HG02938 (cell line): ENCODE data around the gene ASPN.

Experiments used
- ATAC-seq: cut with Tn5 transposase; IDR thresholded peaks from one replicate; pipeline ENCODE4 v1.9.1; 2021; ENCODE audit warnings: mild to moderate bottlenecking, moderate library complexity; ENCODE audit not compliant: unreplicated experiment

ASPN gene

DNA sequence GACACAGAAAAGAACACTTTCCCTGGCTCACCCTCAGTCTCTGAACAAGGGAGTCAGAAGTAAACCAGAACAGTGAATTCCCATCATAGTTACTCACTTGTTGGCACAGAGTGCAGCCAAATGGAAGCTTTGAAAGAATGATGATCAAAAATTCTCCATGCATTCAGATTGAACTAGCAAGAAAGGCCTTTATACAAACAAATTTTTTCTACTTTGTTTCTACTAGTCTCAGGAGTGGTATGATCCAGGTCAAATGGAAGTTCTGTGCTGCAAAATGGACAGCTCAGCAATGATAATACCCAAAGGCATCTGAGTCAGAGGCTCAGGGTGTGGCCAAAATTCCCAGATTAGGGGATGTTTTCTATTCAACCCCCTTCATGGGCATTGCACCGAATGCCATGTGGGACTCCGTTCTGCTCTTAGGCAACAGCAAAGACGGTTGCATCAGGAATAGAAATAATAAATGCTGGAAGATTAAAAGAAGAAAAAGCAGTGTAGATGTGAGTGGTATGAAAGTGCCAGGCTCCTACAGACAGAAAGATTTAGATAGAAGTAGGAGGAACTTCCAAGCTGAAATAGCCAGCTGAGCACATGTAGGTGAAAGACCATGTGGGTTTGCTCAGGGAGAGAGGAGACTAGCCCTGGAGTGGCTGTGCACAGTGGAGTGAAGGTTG, 24.0 kb upstream of the ASPN start:
- no peak for ATAC-seq

DNA sequence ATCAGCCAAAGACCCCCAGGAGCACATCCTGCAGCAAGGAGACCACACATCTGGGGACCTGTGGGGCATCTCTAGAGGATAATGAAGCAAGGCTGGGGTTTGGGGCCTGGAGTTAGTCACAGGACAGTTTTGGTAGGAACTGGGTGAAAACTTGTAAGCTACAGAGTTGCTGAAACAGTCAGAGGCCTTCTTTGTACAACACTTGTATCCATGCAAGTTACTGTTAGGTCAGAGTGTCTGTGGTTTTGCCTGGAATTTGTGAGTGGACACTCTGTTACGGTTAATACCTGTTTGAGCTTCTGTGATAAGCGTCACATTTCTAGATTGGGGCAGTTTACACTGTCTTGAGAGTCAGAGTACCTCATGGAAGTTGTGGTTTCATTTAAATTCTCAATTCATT, 22.6 kb upstream of the ASPN start:
- no peak for ATAC-seq

DNA sequence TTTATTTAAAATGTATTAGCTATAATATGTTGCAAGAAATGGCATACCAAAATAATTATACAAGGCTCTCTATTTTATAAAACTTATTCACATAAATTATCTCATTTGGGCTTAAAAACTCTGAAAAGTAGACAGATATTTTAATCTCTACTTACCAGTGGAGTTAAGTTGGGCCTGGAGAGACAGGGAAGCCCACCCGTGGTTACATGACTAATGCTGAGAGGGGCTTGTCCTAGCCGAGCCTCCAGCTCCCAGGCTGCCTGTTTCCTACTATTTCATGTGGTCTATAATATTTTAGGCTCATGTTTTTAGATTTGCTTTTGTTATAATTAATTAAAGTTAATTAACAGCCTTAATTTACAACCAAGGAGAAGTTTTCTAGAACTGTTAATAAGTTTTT, 20.9 kb upstream of the ASPN start:
- ATAC-seq, result no peak

DNA sequence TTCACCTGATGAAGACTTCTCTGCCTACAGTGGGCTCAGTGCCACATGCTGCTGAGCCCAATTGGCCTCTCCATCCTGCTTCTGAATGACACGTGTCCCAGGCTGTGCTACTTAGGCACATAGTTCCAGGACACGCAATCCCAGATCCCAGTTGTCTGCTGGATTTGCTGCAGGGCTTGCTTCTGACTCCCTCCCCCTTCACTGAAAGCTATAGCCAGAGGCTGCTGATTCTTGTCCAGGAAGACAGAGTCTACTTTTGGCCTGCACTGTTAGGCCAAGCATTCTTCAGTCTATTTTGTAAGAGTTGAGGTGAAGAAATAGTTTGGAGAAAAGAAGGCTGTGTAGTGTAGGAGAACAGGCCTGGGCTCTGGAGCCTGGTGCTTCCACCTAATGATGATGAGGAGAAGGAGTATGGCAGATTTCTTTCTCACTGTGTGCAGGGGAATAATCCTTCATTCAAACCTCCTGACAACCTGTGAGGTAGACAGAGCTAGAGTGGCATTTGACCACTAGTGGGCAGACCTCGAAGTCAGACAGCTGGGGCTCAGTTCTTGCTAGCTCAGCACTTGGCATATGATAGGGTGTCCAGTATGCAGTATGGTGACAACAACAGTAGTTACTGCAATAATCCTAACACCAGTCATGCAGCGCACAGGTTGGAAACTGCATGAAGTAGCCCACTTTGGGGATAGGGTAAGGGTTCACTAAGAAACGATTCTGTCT, 19.5 kb upstream of the ASPN start:
- no peak for ATAC-seq

DNA sequence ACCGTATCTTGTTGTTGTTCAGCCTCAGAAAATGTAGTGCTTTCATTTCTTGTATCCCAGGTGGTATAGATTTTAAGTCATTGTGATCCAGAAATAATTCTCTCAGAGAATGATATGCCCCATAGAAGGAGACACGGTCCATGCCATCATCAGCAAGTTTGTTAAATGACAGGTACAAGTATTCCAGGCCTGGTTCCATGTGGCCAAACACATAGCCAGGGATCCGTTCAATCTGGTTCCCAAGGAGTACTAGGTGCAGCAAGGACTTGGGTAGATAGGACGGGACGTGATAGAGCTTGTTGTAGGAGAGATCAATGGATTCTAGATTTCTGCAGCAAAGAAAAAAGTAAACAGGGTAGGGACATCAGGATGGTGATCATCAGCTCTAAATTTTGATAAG, 18.4 kb upstream of the ASPN start:
- no peak for ATAC-seq

DNA sequence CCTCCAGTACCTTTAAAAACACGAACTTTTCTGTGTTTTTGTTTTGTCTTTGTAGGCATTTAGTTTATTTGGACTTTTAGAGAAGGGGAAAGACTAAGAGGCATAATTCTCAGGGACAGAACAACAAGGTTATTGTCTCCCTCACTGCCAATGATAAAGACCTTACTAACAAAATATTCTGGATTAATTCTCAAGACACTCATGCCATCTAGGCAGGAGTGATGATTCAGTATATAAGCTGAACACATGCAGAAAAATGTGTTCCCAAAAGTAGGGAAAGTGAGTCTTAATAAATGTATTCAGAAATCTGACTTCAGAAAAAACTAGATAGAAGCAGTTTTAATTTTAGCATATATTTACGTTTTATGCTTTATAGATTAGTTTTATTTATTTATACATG, 17.4 kb upstream of the ASPN start:
- no peak for ATAC-seq

DNA sequence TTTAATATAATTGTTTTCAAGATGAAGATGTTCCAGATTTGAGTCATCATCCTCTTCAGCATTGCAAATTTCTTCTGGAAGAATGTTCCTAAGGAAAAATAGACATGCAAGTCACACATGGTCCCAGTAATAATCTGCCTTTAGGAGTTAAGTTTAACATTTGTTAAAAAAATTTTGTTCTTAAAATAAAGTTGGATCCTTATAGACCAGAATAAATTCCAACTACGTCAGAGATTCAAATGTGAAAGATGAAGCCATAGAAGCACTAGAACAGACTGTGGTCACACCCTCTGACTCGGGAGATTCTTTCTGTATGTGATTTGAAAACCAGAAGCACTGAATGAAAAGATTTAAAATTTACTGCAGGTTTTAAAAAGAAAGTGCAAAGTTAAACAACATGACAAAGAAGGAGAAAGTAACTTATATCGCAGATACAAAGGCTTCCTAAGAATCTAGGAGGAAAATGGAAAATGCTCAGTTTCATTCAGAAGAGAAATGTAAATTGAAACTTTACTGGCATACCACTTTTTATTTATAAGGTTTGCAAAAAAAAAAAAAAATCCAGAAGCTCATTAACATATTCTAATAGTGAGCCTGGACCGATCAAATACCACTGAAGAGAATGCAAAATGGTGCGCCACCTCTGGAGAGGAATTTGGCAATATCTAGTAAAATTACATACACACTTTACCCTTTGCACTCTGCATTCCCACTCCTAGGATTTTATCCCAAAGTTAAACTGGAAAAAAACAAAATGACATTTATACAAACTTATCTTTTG, 14.3 kb upstream of the ASPN start:
- no peak for ATAC-seq

DNA sequence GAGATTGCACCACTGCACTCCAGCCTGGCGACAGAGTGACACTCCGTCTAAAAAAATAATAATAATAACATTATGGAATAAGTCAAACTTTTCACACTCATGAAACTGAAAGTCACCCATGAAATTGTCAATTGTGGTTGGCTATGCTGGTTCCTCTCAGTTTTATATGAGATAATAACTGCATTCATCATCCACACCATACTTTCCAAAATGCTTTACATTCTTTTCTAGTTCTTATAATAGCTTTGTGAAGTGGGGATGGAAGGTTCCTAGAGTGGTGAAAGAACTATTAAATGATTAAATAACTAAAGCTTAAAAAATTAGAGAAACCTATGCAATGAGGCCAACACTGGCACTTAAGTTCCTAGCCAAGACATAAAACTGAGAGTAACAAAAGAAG, 12.6 kb upstream of the ASPN start:
- ATAC-seq, result no peak

DNA sequence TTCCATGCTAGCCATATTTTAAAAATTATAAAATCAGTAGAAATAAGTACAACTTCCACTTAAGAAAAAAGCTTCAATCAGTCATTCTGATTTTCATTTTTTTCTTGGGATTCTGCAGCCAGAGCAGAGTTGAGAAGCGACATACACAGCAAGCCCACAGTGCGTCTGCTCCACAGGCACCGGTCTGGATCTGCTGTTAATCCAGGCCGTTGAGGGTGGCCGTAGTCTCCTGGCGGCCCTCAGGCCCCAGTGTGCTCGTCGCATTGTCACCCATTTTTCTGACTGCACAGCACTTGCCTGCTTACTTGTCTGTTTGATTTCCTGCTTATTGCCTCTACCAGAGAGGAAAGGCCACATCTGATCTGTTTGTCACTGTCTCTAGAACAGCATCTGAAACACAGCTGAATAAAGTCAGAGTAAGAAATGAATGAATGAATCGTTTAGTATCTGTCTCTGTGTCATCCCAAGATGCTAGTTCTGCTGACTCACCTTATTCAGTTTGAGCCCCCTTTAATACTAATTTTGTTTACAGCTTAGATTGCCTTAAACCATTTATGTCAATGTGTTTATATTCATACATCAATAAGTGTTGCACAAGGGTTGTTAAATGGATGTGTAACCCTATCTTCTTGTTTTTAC, 11.6 kb upstream of the ASPN start:
- ATAC-seq, result no peak

DNA sequence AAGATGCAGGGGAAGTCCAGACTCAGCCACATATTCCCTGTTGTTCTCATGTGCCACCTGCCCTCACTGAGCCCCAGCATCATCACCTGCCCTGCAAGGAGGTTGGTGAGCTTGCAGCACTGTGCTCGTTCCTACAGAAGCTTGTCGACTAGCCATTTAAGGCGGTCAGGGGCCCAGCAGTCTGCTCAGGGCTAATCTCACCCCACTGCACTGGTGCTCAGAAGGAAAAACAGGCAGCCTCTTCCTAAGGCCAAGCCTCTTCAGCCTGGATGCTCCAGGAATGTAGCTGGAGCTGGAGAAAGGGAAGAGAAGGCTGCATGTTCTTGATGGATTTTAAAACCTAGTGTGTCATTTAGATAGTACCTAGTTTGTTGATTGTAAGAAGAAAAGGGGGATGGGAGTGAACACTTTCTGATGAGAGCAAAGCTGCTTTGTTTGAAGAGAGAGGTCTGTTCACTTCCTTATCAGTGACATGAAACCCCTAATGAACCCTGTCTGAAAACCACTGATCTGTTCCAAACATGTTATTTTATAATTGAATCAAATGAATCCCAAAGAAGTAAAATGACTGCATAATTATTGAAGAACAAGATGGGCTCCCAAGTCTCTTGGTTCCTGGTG, 10.6 kb upstream of the ASPN start:
- no peak for ATAC-seq

DNA sequence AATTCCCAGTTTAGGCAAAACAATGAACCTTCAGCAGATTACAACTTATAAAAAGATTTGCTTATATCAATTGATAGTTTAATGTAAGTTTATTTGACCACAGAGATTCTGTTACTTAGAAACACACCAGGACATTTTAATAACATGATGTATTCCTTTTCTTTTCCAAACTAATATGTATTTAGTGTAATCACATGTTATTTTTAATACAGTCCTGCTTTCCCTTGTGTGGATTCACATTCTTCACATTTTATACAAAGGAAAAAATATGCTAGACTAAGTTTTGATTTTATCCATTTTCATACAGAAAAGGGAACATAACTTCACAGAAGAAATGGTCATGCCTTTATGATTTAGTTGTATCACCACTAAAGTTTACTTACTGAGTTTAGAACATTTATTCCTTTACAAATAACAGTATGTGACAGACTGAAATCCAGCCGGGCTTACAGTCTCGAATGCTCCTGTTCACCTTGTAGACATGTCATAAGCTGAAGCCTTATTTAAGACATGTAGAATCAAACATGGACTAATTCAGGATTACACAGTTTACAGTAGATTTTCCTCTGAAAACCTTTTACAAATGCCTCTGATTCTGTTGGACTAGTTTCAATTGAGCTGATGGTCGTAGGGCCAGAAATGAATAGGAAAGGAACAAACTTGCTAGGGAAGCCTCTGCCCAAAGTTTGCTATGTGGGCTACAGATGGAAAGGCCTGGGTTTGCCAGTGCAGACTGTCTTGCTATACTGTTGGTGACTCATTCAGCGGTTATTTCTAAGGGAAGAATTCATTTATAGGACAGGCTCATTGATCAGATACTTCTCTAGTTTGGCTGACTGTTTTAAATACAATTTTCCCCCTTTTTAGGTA, 6.6 kb upstream of the ASPN start:
- ATAC-seq, result no peak

DNA sequence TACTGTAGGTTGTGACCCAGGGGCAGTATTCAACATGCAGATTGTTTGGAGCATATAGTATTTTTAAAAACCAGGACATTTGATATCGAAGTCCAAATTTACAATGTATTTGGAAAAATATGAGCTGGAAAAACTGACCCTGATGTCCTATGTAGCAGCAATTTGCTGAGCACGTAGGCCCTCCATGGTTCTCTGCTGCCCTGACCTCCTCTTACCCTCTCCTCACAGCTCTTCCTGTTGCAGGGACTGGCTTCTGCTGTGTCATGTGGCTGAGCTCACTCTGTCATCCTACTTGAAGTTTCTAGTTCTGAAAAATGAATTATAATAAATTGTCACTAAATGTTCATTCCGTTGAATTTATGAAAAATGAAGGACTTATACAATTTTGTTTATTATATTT, 4.1 kb upstream of the ASPN start:
- no peak for ATAC-seq

DNA sequence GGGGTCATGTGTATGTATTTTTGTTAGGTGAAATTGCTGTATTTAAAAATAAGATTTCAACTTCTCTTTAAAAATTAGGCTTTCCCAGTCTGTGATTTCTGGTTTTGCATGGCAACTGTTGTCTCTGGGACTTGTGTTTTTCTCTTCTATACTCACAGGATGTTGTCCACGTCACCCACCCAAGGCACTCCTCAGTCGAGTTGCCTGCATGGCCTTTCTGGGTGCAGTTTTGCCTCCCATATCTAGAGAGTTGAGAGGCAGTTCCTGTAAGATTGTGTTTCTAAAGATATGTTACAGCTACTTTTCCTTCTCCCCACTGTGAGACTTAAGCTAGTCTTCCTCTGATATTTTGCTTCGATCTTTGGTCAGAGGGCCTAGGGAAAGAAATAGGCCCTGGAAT, 2.3 kb upstream of the ASPN start:
- no peak for ATAC-seq

DNA sequence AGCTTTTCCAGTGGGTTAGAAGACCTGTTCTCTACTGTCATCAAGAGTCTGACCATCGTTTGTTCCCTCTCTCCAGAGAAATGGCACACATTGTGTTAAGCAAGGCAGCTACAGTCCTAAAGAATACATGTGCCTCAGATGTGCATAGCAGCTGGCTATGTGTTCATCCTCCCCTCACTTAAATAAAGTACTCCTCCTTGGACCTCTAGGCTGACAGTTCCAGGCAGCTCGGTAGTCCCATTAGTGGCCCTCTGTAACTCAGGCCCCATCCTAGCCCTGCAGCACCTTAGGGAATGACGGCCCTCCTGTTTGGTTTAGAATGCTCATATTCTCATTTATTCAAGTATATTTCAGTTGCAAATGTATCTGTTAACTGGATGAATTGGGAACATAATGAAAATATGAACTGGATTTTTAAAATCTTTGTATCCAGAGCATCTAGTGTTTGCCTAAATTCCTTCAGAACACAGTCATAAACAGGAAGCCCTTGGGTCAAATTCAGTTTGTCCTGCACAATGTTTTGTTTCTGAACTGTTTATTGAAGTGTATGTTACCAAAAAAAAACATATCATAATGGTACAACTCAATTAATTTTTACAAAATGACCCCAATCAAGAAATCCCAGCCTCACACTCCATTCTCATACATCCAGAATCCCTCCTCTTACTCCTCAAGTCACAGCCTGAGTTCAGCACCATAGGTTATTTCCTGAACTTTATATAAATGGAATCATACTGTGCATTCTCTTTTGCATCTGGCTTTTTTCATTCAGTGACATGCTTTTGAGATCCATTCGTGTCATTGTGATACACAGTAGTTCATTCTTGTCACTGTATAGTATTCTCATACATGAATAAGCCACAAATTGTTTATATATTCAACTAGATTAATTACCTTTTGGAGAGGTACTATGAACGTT, 1.6 kb upstream of the ASPN start:
- no peak for ATAC-seq

DNA sequence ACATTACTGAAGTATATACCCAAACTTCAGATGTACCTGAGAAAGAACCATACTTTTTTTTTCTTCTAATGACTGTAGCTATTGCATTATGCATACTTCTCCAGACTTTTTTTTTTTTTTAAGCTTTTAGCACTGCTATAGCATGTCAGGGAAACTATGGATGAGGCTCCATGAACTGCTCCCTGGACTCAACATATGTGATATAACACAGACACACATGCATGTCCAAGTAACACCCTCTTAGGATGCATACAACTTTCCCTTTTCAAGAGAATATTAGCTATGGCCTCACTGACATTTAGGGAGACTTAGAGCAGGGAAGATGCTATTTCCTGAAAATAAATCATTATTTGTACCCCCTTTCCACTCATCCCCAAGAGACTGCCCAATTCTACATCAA, 499 bp upstream of the ASPN start:
- no peak for ATAC-seq

DNA sequence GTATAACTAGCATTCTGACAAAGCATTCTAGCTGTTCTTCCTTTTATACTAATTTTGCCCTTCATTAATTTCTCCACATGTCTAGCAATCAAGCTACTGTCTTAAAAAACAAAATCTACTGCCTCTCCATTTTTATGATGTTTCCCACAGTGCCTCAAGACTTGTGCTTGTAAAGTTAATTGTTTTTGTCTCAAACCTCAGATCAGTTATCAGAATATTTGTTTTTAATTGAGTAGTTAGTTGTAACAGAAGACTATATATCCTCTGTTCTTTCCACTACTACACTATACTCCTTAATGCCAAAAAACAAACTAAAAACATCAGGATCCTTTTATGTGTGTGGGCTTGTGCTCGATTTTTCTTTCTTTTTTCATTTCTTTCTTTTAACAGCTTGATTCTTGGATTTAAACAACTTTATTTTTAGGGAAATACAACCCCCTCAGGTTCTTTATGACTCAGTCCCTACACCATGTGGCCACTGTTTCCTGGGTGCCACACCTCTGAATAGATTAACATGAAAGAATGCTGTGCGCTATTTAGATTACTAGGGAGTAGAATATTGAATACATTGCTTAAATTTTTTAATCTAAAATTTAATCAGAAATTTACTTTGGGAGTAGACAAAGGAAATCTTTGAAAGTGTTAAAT, 1.2 kb downstream of the ASPN start:
- ATAC-seq, result no peak

DNA sequence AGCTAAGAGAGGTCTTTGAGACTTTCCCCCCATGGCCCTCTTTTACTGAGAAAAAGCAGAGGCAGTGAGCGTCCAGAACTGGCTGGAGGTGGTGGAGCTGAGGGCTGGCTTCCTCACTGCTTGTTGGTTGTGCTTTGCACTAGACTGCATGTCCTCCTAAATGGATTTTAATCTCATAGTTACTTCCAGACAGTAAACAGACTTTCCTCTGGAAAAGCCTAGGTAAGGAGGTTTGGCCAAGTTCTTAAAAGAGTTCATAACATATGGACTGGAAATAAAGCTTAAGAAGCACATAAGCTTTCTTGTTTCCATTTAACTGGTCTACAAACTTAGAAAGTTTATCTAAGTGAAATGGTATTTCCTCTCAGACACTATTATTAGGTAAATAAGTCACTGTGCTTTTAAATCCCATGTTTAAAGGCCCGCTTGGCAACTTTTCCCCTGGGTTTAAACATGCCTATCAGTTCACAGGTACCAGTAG, 2.0 kb downstream of the ASPN start:
- ATAC-seq, result no peak

DNA sequence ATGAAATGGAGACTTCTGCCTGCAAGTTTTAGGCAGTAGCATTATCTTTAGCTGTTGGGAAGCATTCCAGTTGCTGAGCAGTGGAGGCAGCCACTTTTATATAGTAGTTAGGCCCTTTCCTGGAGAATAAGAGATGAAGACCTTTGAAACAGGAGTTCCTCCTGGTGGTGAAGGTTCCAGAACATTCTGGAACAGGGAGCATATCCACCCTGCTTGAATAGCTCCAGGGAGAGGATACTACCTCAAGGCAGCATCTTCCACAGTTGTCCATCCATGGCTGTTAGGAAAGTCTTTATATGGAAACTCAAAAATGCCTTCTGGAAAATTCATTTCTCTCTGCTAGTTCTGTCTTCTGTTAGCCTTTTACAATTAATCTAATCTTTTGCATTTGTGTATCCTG, 3.0 kb downstream of the ASPN start:
- ATAC-seq, result no peak

DNA sequence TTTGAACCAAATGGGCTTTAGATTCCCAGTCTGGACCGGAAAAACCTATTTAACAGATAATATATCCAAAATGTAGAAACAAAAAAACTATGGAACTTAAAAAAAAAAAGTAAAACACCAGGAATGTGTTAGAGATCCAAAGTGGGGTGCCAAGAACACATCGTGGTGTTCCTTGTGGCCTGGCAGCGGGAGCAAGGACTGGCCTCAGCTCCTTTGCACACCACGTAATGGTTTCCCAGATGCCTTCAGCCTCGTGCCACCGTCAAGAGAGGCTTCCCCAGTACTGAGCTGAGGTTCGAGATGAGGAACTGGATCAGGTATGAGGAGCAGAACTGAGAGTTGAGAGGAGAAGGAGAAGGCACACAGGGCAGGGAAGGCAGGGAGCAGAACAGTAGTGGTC, 3.5 kb downstream of the ASPN start:
- no peak for ATAC-seq
